PC-3 (cell line): ENCODE results near the gene TRIAP1. TPM values are rescaled to one million over a fixed set of nuclear protein-coding genes. Genes with fewer than 3 reads are reported as not detected.

ENCODE experiments used
- ATAC-seq: fragments of 200-7000 bp; cut with Tn5 transposase; 2 replicates; pipeline ENCODE4 v1.9.1; 2020; ENCODE audit warnings: mild to moderate bottlenecking, moderate library complexity
- BruUV-seq: library from RNA; stranded (reverse); fragments of 400-500 nt; replicated peaks from 2 replicates; lab custom pipeline; 2021; lab: Mats Ljungman, UMichigan
- CTCF ChIA-PET: fragments of 300-600 bp; sonication (Branson Sonifier 250); formaldehyde crosslinking; loops from one replicate; lab custom pipeline; 2022; ENCODE audit warnings: antibody characterized with exemption; lab: Charles Lee
- POLR2A ChIA-PET: fragments of 300-600 bp; sonication (Branson Sonifier 250); formaldehyde crosslinking; loops from one replicate; lab custom pipeline; 2022; ENCODE audit warnings: antibody characterized with exemption; ENCODE audit not compliant: unreplicated experiment; lab: Charles Lee
- DNase-seq: peaks from one replicate; pipeline ENCODE4 v3.0.0-alpha.2; 2015
- H2AFZ ChIP-seq: fragments of 300-600 bp; sonication (generic); 2 replicates; pipeline ENCODE4 v1.6.0; 2016; ENCODE audit warnings: antibody characterized with exemption, low read length
- H3F3A ChIP-seq: fragments of 300-600 bp; sonication (generic); one replicate; pipeline ENCODE4 v1.6.0; 2017; ENCODE audit warnings: antibody characterized with exemption, low read length, control low read depth, mild to moderate bottlenecking; ENCODE audit not compliant: unreplicated experiment
- H3K27ac ChIP-seq: fragments of 300-600 bp; sonication (generic); 2 replicates; pipeline ENCODE4 v1.5.1; 2016; ENCODE audit warnings: mild to moderate bottlenecking, low read length
- H3K27me3 ChIP-seq: fragments of 300-600 bp; sonication (generic); 2 replicates; pipeline ENCODE4 v1.6.1; 2016; ENCODE audit warnings: low read length, mixed read lengths
- H3K36me3 ChIP-seq: fragments of 300-600 bp; sonication (generic); 2 replicates; pipeline ENCODE4 v1.6.1; 2016; ENCODE audit warnings: low read depth, mixed run types, low read length, mixed read lengths
- H3K4me1 ChIP-seq: fragments of 300-600 bp; sonication (generic); 2 replicates; pipeline ENCODE4 v1.5.1; 2016; ENCODE audit warnings: low read length; ENCODE audit not compliant: insufficient read depth
- H3K4me2 ChIP-seq: fragments of 300-600 bp; sonication (generic); 2 replicates; pipeline ENCODE4 v1.6.0; 2016; ENCODE audit warnings: low read length
- H3K4me3 ChIP-seq: fragments of 300-600 bp; sonication (generic); 2 replicates; pipeline ENCODE4 v1.5.1; 2016; ENCODE audit warnings: mild to moderate bottlenecking, low read length, mixed read lengths
- H3K79me2 ChIP-seq: fragments of 300-600 bp; sonication (generic); 2 replicates; pipeline ENCODE4 v1.6.1; 2017; ENCODE audit warnings: low read length, mixed read lengths
- H3K9ac ChIP-seq: fragments of 300-600 bp; sonication (generic); 2 replicates; pipeline ENCODE4 v1.6.0; 2016; ENCODE audit warnings: mild to moderate bottlenecking, low read length
- H3K9me2 ChIP-seq: fragments of 300-600 bp; sonication (generic); replicated peaks from 2 replicates; pipeline ENCODE4 v1.6.1; 2016; ENCODE audit warnings: mixed run types, low read length, mixed read lengths
- H3K9me3 ChIP-seq: fragments of 300-600 bp; sonication (generic); 2 replicates; pipeline ENCODE4 v1.6.1; 2016; ENCODE audit warnings: low read length, mixed read lengths
- H4K20me1 ChIP-seq: fragments of 300-600 bp; sonication (generic); 2 replicates; pipeline ENCODE4 v1.6.1; 2016; ENCODE audit warnings: low read length, mixed read lengths
- CTCF ChIP-seq: fragments of 300-600 bp; sonication (generic); conservative IDR thresholded peaks from 2 replicates; pipeline ENCODE4 v1.5.1; 2017; ENCODE audit warnings: antibody characterized with exemption, low read depth, mild to moderate bottlenecking, low read length
- EZH2 ChIP-seq: fragments of 300-600 bp; sonication (generic); IDR thresholded peaks from one replicate; pipeline ENCODE4 v1.6.1; 2017; ENCODE audit warnings: antibody characterized with exemption, mild to moderate bottlenecking, low read length; ENCODE audit not compliant: unreplicated experiment
- EZH2phosphoT487 ChIP-seq: fragments of 300-600 bp; sonication (generic); IDR thresholded peaks from 2 replicates; pipeline ENCODE4 v1.6.1; 2018; ENCODE audit warnings: mild to moderate bottlenecking, antibody characterized with exemption, low read length, borderline replicate concordance
- intact Hi-C: fragments of 100-400 bp; cut with micrococcal nuclease; formaldehyde crosslinking; loops from 2 replicates; pipeline ENCODE4 v1.9.0; 2023
- total RNA-seq: library from RNA; depleted of rRNA; stranded (reverse); fragments of >200 nt; gene quantifications from 2 replicates; pipeline ENCODE4 v1.2.3, GENCODE V29; 2014

TRIAP1 gene
- total RNA-seq, 1 experiment from 2014 or later = 34.5 TPM

GRCh38 chr12:120438495-120439198 lies 7.5 kb downstream of the TRIAP1 start:
- H3K27me3 ChIP-seq = no peaks in the 10 kb centered on the region
- peaks cover 21% of the 10 kb centered on the region for H3K36me3 ChIP-seq
- TF ChIP-seq EZH2 = no peak
- no peak for TF ChIP-seq EZH2phosphoT487
- TF ChIP-seq CTCF = no peak
- ATAC-seq = peak; percentile 0; the same call in 1 of the 2 replicates
- intact Hi-C loops = loop anchor here (1.0 to 5.0 kb wide), 3 partner anchors 30 to 211 kb away; partner anchors contain the start of gene SRSF9
- POLR2A ChIA-PET = no interaction called here
- no peaks in the 10 kb centered on the region for H3K9me2 ChIP-seq
- H3K9ac ChIP-seq = peak overlapping the region; percentile 76
- H3K9me3 ChIP-seq = no peaks in the 10 kb centered on the region
- CTCF ChIA-PET = no interaction called here
- peak overlapping the region; percentile 83 for H3K4me3 ChIP-seq
- H3K4me1 ChIP-seq = peaks cover 15% of the 10 kb centered on the region
- peak overlapping the region; percentile 85 for H3K4me2 ChIP-seq
- H2AFZ ChIP-seq = peak overlapping the region; percentile 51; the same call in 1 of the 2 replicates
- no peaks in the 10 kb centered on the region for H3F3A ChIP-seq
- peaks cover 51% of the 10 kb centered on the region for H3K79me2 ChIP-seq
- H3K27ac ChIP-seq = peak overlapping the region; percentile 31
- peaks cover 20% of the 10 kb centered on the region for H4K20me1 ChIP-seq
- no peak for DNase-seq
- BruUV-seq = no TSS peak

- TSS peak; percentile 66 for BruUV-seq
- no peak for TF ChIP-seq EZH2phosphoT487
- TF ChIP-seq CTCF = no peak
- no peak for TF ChIP-seq EZH2
- Histone ChIP-seq H3K36me3 (peaks cover 16% of the 10 kb centered on the region), H3K4me3 (peak within 1 kb of the TSS; percentile 83), H3F3A (no peaks in the 10 kb centered on the region), H3K27me3 (no peaks in the 10 kb centered on the region), H3K4me1 (peaks cover 15% of the 10 kb centered on the region), H3K9me3 (no peaks in the 10 kb centered on the region), H2AFZ (peak within 1 kb of the TSS; percentile 92), H3K9me2 (no peaks in the 10 kb centered on the region), H4K20me1 (peaks cover 20% of the 10 kb centered on the region), H3K9ac (peak within 1 kb of the TSS; percentile 76), H3K4me2 (peak within 1 kb of the TSS; percentile 92), H3K27ac (peak within 1 kb of the TSS; percentile 31), H3K79me2 (peaks cover 44% of the 10 kb centered on the region)
- intact Hi-C loops = loop anchor here (2.0 to 5.0 kb wide), 2 partner anchors 31 to 99 kb away; partner anchors contain the start of gene SRSF9
- peak; percentile 98 for ATAC-seq
- DNase-seq = peak; percentile 100
- POLR2A ChIA-PET = interaction anchor here (0.5 to 0.6 kb wide), 2 partner anchors 31 to 85 kb away, joined by 3 to 5 read pairs; no protein-coding TSS in a partner anchor
- CTCF ChIA-PET = interaction anchor here (0.6 to 1.0 kb wide), 3 partner anchors 13 to 37 kb away, joined by 3 to 4 read pairs (median 4); no protein-coding TSS in a partner anchor
These were observed 8.3 kb downstream of the TRIAP1 start, which contains the start of gene COX6A1 for GRCh38 chr12:120437735-120438494. TSS of gene COX6A1 (plus strand) at chr12:120438113. CDS start at chr12:120438127, 14 bp downstream.
